T-cell (primary cell): Measurements from ENCODE around the gene C9orf72. TPM values are rescaled to one million over a fixed set of nuclear protein-coding genes. Genes with fewer than 3 reads are reported as not detected.

Source experiments
- ATAC-seq, 4 experiments: fragments of 200-7000 bp in 3 of 4; fragments of 150-1000 bp in 1 of 4; cut with Tn5 transposase; replicated peaks in 1 of 4; 1 replicate in 3 of 4; 2 replicates in 1 of 4; pipeline ENCODE4 v1.10.0; 2021; ENCODE audit warnings: moderate library complexity in 3 of 4, mild to moderate bottlenecking in 2 of 4, moderate number of reproducible peaks in 1 of 4
- CTCF ChIA-PET, 2 donors: fragments of 300-600 bp; sonication (Branson Sonifier 250); formaldehyde crosslinking; loops; one replicate each; lab custom pipeline; 2022; ENCODE audit warnings: antibody characterized with exemption in 2 of 2; lab: Charles Lee
- POLR2A ChIA-PET, 2 donors: fragments of 300-600 bp; sonication (Branson Sonifier 250); formaldehyde crosslinking; loops; one replicate each; lab custom pipeline; 2022; ENCODE audit warnings: antibody characterized with exemption in 2 of 2; lab: Charles Lee
- DNase-seq, 35 experiments: peaks; one replicate each; pipeline versions ENCODE4 v3.0.0 to v3.0.0-alpha.2; 2013 to 2023
- H3K27ac ChIP-seq: one replicate; pipeline ENCODE4 v1.5.1; 2013; ENCODE audit warnings: low read length
- H3K27me3 ChIP-seq, 2 experiments: replicated peaks in 1 of 2; 1 replicate in 1 of 2; 2 replicates in 1 of 2; pipeline versions ENCODE4 v1.6.1 to v1.7.0; 2013; ENCODE audit warnings: low read length in 1 of 2, mixed read lengths in 1 of 2; ENCODE audit not compliant: control insufficient read depth in 2 of 2, insufficient read depth in 2 of 2; ENCODE audit errors: extremely low read depth in 1 of 2
- H3K36me3 ChIP-seq, 2 donors: 1 replicate in 1 of 2; 2 replicates in 1 of 2; pipeline versions ENCODE4 v1.6.1 to v1.7.0; 2013; ENCODE audit warnings: low read length in 1 of 2; ENCODE audit not compliant: control insufficient read depth in 2 of 2, insufficient read depth in 1 of 2; ENCODE audit errors: extremely low read depth in 1 of 2
- H3K4me1 ChIP-seq, 2 experiments: 1 replicate in 1 of 2; 2 replicates in 1 of 2; pipeline versions ENCODE4 v1.6.1 to v1.7.0; 2013; ENCODE audit warnings: low read length in 2 of 2, mixed read lengths in 1 of 2; ENCODE audit not compliant: insufficient read depth in 2 of 2, control insufficient read depth in 1 of 2; ENCODE audit errors: extremely low read depth in 1 of 2
- H3K4me3 ChIP-seq, 2 donors: 1 replicate in 1 of 2; 2 replicates in 1 of 2; pipeline versions ENCODE4 v1.5.1 to v1.7.0; 2013; ENCODE audit warnings: mild to moderate bottlenecking in 2 of 2, low read length in 1 of 2, moderate library complexity in 1 of 2; ENCODE audit not compliant: control insufficient read depth in 1 of 2; ENCODE audit errors: extremely low read depth in 1 of 2
- H3K9me3 ChIP-seq: 2 replicates; pipeline ENCODE4 v1.7.0; 2013
- H3K27ac Mint-ChIP-seq, 2 donors: one replicate each; pipeline ENCODE4 v1.8.0; 2020 to 2021; ENCODE audit warnings: mild to moderate bottlenecking in 2 of 2, mixed read lengths in 2 of 2
- H3K27me3 Mint-ChIP-seq, 2 donors: one replicate each; pipeline ENCODE4 v1.8.0; 2021 to 2022; ENCODE audit warnings: mixed read lengths in 2 of 2
- H3K36me3 Mint-ChIP-seq: one replicate; pipeline ENCODE4 v1.8.0; 2021; ENCODE audit warnings: mixed read lengths
- H3K4me1 Mint-ChIP-seq, 3 donors: one replicate each; pipeline ENCODE4 v1.8.0; 2020 to 2022; ENCODE audit warnings: mixed read lengths in 3 of 3, mild to moderate bottlenecking in 1 of 3
- H3K4me3 Mint-ChIP-seq, 3 donors: one replicate each; pipeline ENCODE4 v1.8.0; 2020 to 2022; ENCODE audit warnings: mild to moderate bottlenecking in 3 of 3, mixed read lengths in 3 of 3, moderate library complexity in 3 of 3
- H3K9me3 Mint-ChIP-seq, 3 donors: one replicate each; pipeline ENCODE4 v1.8.0; 2020 to 2022; ENCODE audit warnings: mixed read lengths in 3 of 3
- WGBS: methylation state at CpG from one replicate; pipeline ENCODE4 v1.1.5; 2013; ENCODE audit warnings: missing lambda C conversion rate; ENCODE audit not compliant: insufficient coverage; 5-methylcytosine and 5-hydroxymethylcytosine counted together
- total RNA-seq, 35 experiments: library from RNA in 6 of 35; stranded (reverse) in 6 of 35; fragments of 120-200 nt in 1 of 35; gene quantifications; one replicate each; pipeline versions ENCODE4 v1.2.1 to v1.2.4 and lab custom pipeline; 2013 to 2026

The C9orf72 gene
- total RNA-seq, 5 donors from 2014 or later (not counting 1 experiment from before 2014, with no cell fraction given), result 17.8 to 29.3 (median 20.6) TPM

- whole genome bisulfite sequencing, result 100% methylated on average over 1 of the region's 4 CpGs
- Mint-ChIP-seq H3K27ac (peak overlapping the region; percentile 76 to 86), H3K4me3 (peak overlapping the region in 1 of 3 donors; percentile 44), H3K4me1 (peaks cover 28 to 34% (median 29%) of the 10 kb centered on the region in 3 donors), H3K27me3 (no peaks in the 10 kb centered on the region), H3K36me3 (peaks cover 43% of the 10 kb centered on the region), H3K9me3 (no peaks in the 10 kb centered on the region)
- CTCF ChIA-PET, result interaction anchor here in 1 of 2 donors (0.6 to 0.7 kb wide), 2 partner anchors 256 to 419 kb away, joined by 3 to 4 read pairs; no protein-coding TSS in a partner anchor
- no peak for ATAC-seq
- H3K4me3 ChIP-seq, result no peak overlapping the region
- DNase-seq, result no peak
- peaks cover 4 to 20% of the 10 kb centered on the region in 2 donors for H3K36me3 ChIP-seq
- H3K27me3 ChIP-seq, result no peaks in the 10 kb centered on the region
- H3K9me3 ChIP-seq, result no peaks in the 10 kb centered on the region
- H3K27ac ChIP-seq, result no peak overlapping the region
- peaks cover 0 to 24% of the 10 kb centered on the region in 2 experiments for H3K4me1 ChIP-seq
- POLR2A ChIA-PET, result interaction anchor here (0.6 to 1.0 kb wide), 3 partner anchors 37 to 702 kb away, joined by 3 to 6 read pairs (median 4); no protein-coding TSS in a partner anchor
Observed at GRCh38 chr9:27563738-27564430, 9.4 kb downstream of the C9orf72 start.

- no peaks in the 10 kb centered on the region for H3K9me3 ChIP-seq
- CTCF ChIA-PET, result no interaction called here
- peaks cover 4 to 29% of the 10 kb centered on the region in 2 donors for H3K36me3 ChIP-seq
- H3K27ac ChIP-seq, result no peak overlapping the region
- no peak for DNase-seq
- no peak overlapping the region for H3K4me3 Mint-ChIP-seq
- H3K4me3 ChIP-seq, result no peak overlapping the region
- no peak overlapping the region for H3K27ac Mint-ChIP-seq
- H3K27me3 ChIP-seq, result no peaks in the 10 kb centered on the region
- ATAC-seq, result no peak
- peaks cover 39% of the 10 kb centered on the region for H3K36me3 Mint-ChIP-seq
- POLR2A ChIA-PET, result interaction anchor here in 1 of 2 donors (0.6 kb wide), 1 partner anchor 12 kb away, joined by 3 read pairs; no protein-coding TSS in a partner anchor
- no peaks in the 10 kb centered on the region for H3K9me3 Mint-ChIP-seq
- peaks cover 0 to 24% of the 10 kb centered on the region in 2 experiments for H3K4me1 ChIP-seq
- H3K27me3 Mint-ChIP-seq, result no peaks in the 10 kb centered on the region
- WGBS, result 100% methylated on average over 1 of the region's 3 CpGs
- H3K4me1 Mint-ChIP-seq, result peaks cover 18 to 25% (median 20%) of the 10 kb centered on the region in 3 donors
Observed at GRCh38 chr9:27561685-27562084, 11.6 kb downstream of the C9orf72 start.

GRCh38 chr9:27560457-27560856 is 12.8 kb downstream of the C9orf72 start:
- POLR2A ChIA-PET, result interaction anchor here in 1 of 2 donors (0.6 kb wide), 1 partner anchor 9 kb away, joined by 4 read pairs; no protein-coding TSS in a partner anchor
- H3K27ac ChIP-seq, result no peak overlapping the region

GRCh38 chr9:27558307-27558706 is 15.0 kb downstream of the C9orf72 start:
- ATAC-seq, result no peak
- Mint-ChIP-seq H3K9me3 (no peaks in the 10 kb centered on the region), H3K27me3 (no peaks in the 10 kb centered on the region), H3K27ac (no peak overlapping the region), H3K4me1 (no peaks in the 10 kb centered on the region), H3K36me3 (peaks cover 37% of the 10 kb centered on the region), H3K4me3 (no peak overlapping the region)
- peaks cover 4 to 42% of the 10 kb centered on the region in 2 donors for H3K36me3 ChIP-seq
- H3K4me1 ChIP-seq, result no peaks in the 10 kb centered on the region
- POLR2A ChIA-PET, result interaction anchor here in 1 of 2 donors (0.8 kb wide), 1 partner anchor 13 kb away, joined by 5 read pairs; no protein-coding TSS in a partner anchor
- CTCF ChIA-PET, result interaction anchor here in 1 of 2 donors (1.2 kb wide), 1 partner anchor 11 kb away, joined by 5 read pairs; no protein-coding TSS in a partner anchor
- H3K27ac ChIP-seq, result no peak overlapping the region
- no peak overlapping the region for H3K4me3 ChIP-seq
- DNase-seq, result no peak
- no peaks in the 10 kb centered on the region for H3K27me3 ChIP-seq
- H3K9me3 ChIP-seq, result no peaks in the 10 kb centered on the region

More at GRCh38 chr9:27560457-27560856, 12.8 kb downstream of the C9orf72 start:
- DNase-seq, result no peak
- H3K36me3 ChIP-seq, result peaks cover 4 to 30% of the 10 kb centered on the region in 2 donors
- no peak overlapping the region for H3K4me3 Mint-ChIP-seq
- H3K9me3 ChIP-seq, result no peaks in the 10 kb centered on the region
- CTCF ChIA-PET, result no interaction called here
- H3K4me1 Mint-ChIP-seq, result peaks cover 15 to 18% (median 18%) of the 10 kb centered on the region in 3 donors
- no peak overlapping the region for H3K27ac Mint-ChIP-seq
- H3K36me3 Mint-ChIP-seq, result peaks cover 33% of the 10 kb centered on the region
- no peak for ATAC-seq
- no peaks in the 10 kb centered on the region for H3K9me3 Mint-ChIP-seq
- no peaks in the 10 kb centered on the region for H3K27me3 ChIP-seq
- H3K4me3 ChIP-seq, result no peak overlapping the region
- peaks cover 0 to 16% of the 10 kb centered on the region in 2 experiments for H3K4me1 ChIP-seq
- no peaks in the 10 kb centered on the region for H3K27me3 Mint-ChIP-seq

- peaks cover 4 to 43% of the 10 kb centered on the region in 2 donors for H3K36me3 ChIP-seq
- H3K9me3 ChIP-seq, result no peaks in the 10 kb centered on the region
- ChIA-PET CTCF (no interaction called here), POLR2A (no interaction called here)
- no peaks in the 10 kb centered on the region for H3K27me3 ChIP-seq
- H3K4me1 Mint-ChIP-seq, result no peaks in the 10 kb centered on the region
- H3K4me1 ChIP-seq, result no peaks in the 10 kb centered on the region
- no peaks in the 10 kb centered on the region for H3K27me3 Mint-ChIP-seq
- no peak overlapping the region for H3K4me3 Mint-ChIP-seq
- no peak overlapping the region for H3K27ac Mint-ChIP-seq
- H3K9me3 Mint-ChIP-seq, result no peaks in the 10 kb centered on the region
- no peak overlapping the region for H3K4me3 ChIP-seq
- no peak for ATAC-seq
- no peak overlapping the region for H3K27ac ChIP-seq
- WGBS, result 100% methylated on average over 3 of the region's 8 CpGs
- no peak for DNase-seq
- H3K36me3 Mint-ChIP-seq, result peaks cover 46% of the 10 kb centered on the region
Observed at GRCh38 chr9:27556470-27556869, 16.8 kb downstream of the C9orf72 start.

- H3K27me3 ChIP-seq, result no peaks in the 10 kb centered on the region
- H3K4me3 Mint-ChIP-seq, result no peak overlapping the region
- no peak overlapping the region for H3K27ac ChIP-seq
- H3K9me3 Mint-ChIP-seq, result no peaks in the 10 kb centered on the region
- ChIA-PET CTCF (interaction anchor here in 1 of 2 donors (0.6 to 1.0 kb wide), 3 partner anchors 18 to 41 kb away, joined by 3 to 5 read pairs (median 3); no protein-coding TSS in a partner anchor), POLR2A (interaction anchor here in 1 of 2 donors (0.7 kb wide), 1 partner anchor 41 kb away, joined by 4 read pairs; no protein-coding TSS in a partner anchor)
- no peaks in the 10 kb centered on the region for H3K4me1 ChIP-seq
- H3K36me3 Mint-ChIP-seq, result peaks cover 46% of the 10 kb centered on the region
- ATAC-seq, result no peak
- no peak overlapping the region for H3K4me3 ChIP-seq
- no CpG with 5 or more reads among the region's 1 CpG for WGBS
- no peak overlapping the region for H3K27ac Mint-ChIP-seq
- H3K9me3 ChIP-seq, result no peaks in the 10 kb centered on the region
- DNase-seq, result no peak
- H3K27me3 Mint-ChIP-seq, result no peaks in the 10 kb centered on the region
- H3K4me1 Mint-ChIP-seq, result no peaks in the 10 kb centered on the region
- H3K36me3 ChIP-seq, result peaks cover 0 to 36% of the 10 kb centered on the region in 2 donors
Observed at GRCh38 chr9:27554712-27555111, 18.6 kb downstream of the C9orf72 start.
